ENCODE results near the gene TNNC1.

Gene TNNC1

DNA sequence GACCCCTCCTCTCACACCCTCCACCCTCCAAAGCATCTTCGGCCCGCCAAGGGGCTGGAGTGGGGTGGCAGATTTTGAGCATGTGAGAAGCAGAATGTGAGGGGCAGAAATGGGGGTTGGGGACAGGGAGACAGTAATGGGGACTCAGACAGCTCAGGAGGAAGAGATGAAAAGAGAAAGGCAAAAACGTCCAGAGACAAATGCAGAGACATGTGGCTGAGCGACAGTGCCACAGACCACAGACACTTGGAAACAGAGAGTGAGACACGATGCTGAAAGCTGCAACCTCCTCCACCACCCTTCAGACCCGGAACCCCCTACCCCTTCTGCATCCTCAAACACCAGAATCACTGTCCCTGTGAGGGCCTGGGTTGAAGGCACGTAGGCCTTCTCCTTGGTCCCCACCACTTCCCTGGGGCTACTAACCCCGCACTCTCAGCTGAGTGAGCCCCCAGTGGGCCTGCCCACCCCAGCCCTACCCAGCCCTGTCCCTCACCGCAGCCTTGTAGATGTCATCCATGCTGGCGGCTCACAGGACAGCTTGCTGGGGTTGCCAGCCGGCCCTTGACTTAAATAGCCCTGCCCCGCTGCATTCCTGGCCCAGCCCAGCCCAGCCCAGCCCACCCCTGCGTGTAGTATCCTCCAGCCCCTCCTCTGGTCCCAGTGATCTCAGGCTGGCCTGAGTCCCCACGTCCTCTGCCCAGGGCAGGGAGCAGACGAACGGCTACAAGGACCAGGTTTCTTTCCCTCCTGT, at the start of gene TNNC1:
Gene TNNC1, minus strand, starts transcription at position 546 of the 754 bp plus-strand sequence. Its CDS starts 26 bp downstream, at position 520.
- Histone ChIP-seq H3K27ac (ENCODE audit: low read depth, low read length) (peak within 1 kb of the TSS; percentile 93), H3K27me3 (ENCODE audit: control insufficient read depth in 5 of 5, insufficient read depth in 4 of 5, low read length in 5 of 5) (no peaks in the 10 kb centered on the region), H3K9ac (ENCODE audit: low read length in 5 of 5) (peak within 1 kb of the TSS in 4 of 5 donors; percentile 79 to 94 (median 84)), H3K4me1 (ENCODE audit: control insufficient read depth in 5 of 5, insufficient read depth in 5 of 5, low read length in 5 of 5) (peaks cover 3 to 33% (median 25%) of the 10 kb centered on the region in 5 donors), H3K9me3 (ENCODE audit: control insufficient read depth in 5 of 5, low read length in 5 of 5) (no peaks in the 10 kb centered on the region), H3K36me3 (ENCODE audit: control insufficient read depth in 5 of 5, insufficient read depth in 5 of 5, low read length in 5 of 5) (peaks cover 5 to 15% (median 5%) of the 10 kb centered on the region in 5 donors), H3K4me3 (ENCODE audit: low read depth in 1 of 5, low read length in 5 of 5) (peak within 1 kb of the TSS in 4 of 5 donors; percentile 80 to 89 (median 84))

DNA sequence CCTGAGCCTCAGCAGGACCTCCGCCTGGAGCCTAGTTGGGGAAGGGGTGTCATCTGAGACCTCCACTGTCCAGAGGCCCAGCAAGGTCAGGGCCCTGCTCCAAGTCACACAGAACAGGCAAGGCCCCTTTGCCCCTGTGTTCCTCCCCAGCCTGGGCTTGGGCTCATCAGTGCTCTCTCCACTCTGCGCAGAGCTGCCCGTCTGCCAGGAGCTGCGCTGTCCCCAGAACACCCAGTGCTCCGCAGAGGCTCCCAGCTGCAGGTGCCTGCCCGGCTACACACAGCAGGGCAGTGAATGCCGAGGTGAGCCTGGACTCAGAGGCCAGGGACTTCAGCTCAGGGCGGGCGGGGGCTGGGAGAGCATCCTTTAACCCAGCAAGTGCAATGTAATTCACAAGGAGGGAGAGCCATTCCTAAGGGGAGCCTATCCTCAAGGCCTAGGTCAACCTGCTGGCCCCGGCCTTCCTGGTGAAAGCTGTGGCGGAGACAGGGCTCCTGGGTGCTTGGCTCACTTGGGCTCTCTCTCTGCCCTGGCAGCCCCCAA, 49.0 kb upstream of the TNNC1 start:
- peaks cover 0 to 25% (median 12%) of the 10 kb centered on the region in 5 donors for H3K4me1 ChIP-seq (ENCODE audit: control insufficient read depth in 5 of 5, insufficient read depth in 5 of 5, low read length in 5 of 5)

DNA sequence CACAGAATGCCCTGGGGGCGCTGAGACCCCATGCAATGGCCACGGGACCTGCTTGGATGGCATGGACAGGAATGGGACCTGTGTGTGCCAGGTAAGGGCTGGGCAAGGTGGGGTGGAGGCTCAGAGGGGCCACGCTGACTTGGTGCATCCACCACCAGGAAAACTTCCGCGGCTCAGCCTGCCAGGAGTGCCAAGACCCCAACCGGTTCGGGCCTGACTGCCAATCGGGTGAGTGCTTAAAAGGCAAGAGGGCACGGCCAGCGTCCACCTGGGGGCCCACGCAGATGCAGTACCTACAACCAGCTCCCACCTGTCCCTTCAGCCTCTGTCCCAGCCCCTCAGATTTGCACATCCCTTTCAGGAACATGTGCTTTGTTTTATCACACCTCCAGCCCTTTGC, 48.2 kb upstream of the TNNC1 start:
- H3K4me1 ChIP-seq (ENCODE audit: control insufficient read depth in 5 of 5, insufficient read depth in 5 of 5, low read length in 5 of 5) = peaks cover 0 to 34% (median 15%) of the 10 kb centered on the region in 5 donors
- no peaks in the 10 kb centered on the region for H3K9me3 ChIP-seq (ENCODE audit: control insufficient read depth in 5 of 5, low read length in 5 of 5)
- H3K27ac ChIP-seq (ENCODE audit: low read depth, low read length) = no peak overlapping the region
- no peaks in the 10 kb centered on the region for H3K27me3 ChIP-seq (ENCODE audit: control insufficient read depth in 5 of 5, insufficient read depth in 4 of 5, low read length in 5 of 5)
- no peak overlapping the region for H3K9ac ChIP-seq (ENCODE audit: low read length in 5 of 5)
- H3K4me3 ChIP-seq (ENCODE audit: low read depth in 1 of 5, low read length in 5 of 5) = no peak overlapping the region
- H3K36me3 ChIP-seq (ENCODE audit: control insufficient read depth in 5 of 5, insufficient read depth in 5 of 5, low read length in 5 of 5) = peaks cover 0 to 52% (median 29%) of the 10 kb centered on the region in 5 donors

More for the DNA sequence above, 49.0 kb upstream of the TNNC1 start:
- no peak overlapping the region for H3K27ac ChIP-seq (ENCODE audit: low read depth, low read length)
- H3K4me3 ChIP-seq (ENCODE audit: low read depth in 1 of 5, low read length in 5 of 5) = no peak overlapping the region
- H3K9me3 ChIP-seq (ENCODE audit: control insufficient read depth in 5 of 5, low read length in 5 of 5) = no peaks in the 10 kb centered on the region
- no peaks in the 10 kb centered on the region for H3K27me3 ChIP-seq (ENCODE audit: control insufficient read depth in 5 of 5, insufficient read depth in 4 of 5, low read length in 5 of 5)
- no peak overlapping the region for H3K9ac ChIP-seq (ENCODE audit: low read length in 5 of 5)
- peaks cover 0 to 61% (median 34%) of the 10 kb centered on the region in 5 donors for H3K36me3 ChIP-seq (ENCODE audit: control insufficient read depth in 5 of 5, insufficient read depth in 5 of 5, low read length in 5 of 5)

DNA sequence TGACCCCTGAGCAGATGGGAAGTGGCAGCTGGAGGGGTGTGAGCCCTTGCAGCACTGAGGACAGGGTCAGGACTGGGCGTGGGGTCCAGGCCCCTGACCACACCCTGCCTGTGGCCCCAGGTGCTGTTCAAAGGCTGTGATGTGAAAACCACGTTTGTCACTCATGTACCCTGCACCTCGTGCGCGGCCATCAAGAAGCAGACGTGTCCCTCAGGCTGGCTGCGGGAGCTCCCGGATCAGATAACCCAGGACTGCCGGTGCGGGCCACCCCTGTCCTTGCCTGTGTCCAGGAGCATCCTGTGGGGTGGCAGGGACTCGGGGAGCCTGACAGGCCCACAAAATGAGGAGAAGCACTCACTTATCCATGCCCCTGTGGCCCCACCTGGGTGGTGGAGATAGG, 47.2 kb upstream of the TNNC1 start:
- Histone ChIP-seq H3K4me3 (ENCODE audit: low read depth in 1 of 5, low read length in 5 of 5) (no peak overlapping the region), H3K4me1 (ENCODE audit: control insufficient read depth in 5 of 5, insufficient read depth in 5 of 5, low read length in 5 of 5) (peaks cover 0 to 43% (median 23%) of the 10 kb centered on the region in 5 donors), H3K27me3 (ENCODE audit: control insufficient read depth in 5 of 5, insufficient read depth in 4 of 5, low read length in 5 of 5) (no peaks in the 10 kb centered on the region), H3K36me3 (ENCODE audit: control insufficient read depth in 5 of 5, insufficient read depth in 5 of 5, low read length in 5 of 5) (peaks cover 0 to 42% (median 21%) of the 10 kb centered on the region in 5 donors), H3K27ac (ENCODE audit: low read depth, low read length) (no peak overlapping the region), H3K9ac (ENCODE audit: low read length in 5 of 5) (no peak overlapping the region), H3K9me3 (ENCODE audit: control insufficient read depth in 5 of 5, low read length in 5 of 5) (no peaks in the 10 kb centered on the region)

DNA sequence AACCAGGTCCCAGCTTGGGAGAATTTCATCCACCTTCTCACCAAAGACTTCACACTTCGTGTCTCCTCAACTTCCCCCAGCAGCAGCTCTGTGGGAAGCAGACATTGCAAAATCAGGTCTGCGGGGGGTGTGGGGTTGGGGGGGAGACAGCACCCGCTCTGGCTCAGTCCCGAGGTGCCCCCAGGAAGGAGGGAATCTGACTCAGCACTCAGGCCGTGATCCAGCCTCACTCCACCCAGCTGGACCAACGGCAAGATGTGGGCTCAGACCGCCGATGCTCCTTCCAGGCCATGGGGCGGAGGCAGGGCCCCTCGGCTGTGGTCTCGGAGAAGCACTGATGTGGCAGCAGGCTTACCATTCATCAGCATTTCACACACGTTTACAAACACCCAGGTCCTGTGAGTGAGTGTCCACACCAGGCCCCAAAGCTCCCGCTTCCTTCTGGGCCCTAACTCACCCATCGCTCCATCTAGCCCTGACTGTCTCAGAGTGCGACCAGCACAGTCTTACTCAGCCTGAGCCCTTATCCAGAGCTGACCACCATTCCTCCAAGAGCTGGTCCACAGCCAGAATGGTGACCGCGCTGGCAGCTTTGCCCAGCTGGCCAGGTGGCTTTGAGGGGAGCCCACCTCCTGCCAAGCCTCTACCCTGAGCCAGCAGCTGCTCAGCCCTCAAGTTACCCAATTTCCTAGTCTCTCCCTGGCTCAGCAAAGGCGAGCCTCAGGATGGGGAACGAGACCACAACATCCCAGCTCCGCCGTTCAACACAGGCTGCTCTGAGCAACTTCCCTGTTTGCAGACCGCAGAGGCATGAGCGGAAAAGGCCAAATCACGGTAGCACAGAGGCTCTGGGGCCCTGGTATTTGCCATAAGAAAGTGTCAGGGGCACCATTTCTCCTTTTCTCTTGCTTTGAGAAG, 44.6 kb upstream of the TNNC1 start:
- no peaks in the 10 kb centered on the region for H3K9me3 ChIP-seq (ENCODE audit: control insufficient read depth in 5 of 5, low read length in 5 of 5)
- no peaks in the 10 kb centered on the region for H3K27me3 ChIP-seq (ENCODE audit: control insufficient read depth in 5 of 5, insufficient read depth in 4 of 5, low read length in 5 of 5)
- no peak overlapping the region for H3K9ac ChIP-seq (ENCODE audit: low read length in 5 of 5)
- peaks cover 0 to 21% (median 7%) of the 10 kb centered on the region in 5 donors for H3K36me3 ChIP-seq (ENCODE audit: control insufficient read depth in 5 of 5, insufficient read depth in 5 of 5, low read length in 5 of 5)
- H3K4me3 ChIP-seq (ENCODE audit: low read depth in 1 of 5, low read length in 5 of 5) = peak overlapping the region in 1 of 5 donors; percentile 13
- H3K4me1 ChIP-seq (ENCODE audit: control insufficient read depth in 5 of 5, insufficient read depth in 5 of 5, low read length in 5 of 5) = peaks cover 3 to 70% (median 47%) of the 10 kb centered on the region in 5 donors
- no peak overlapping the region for H3K27ac ChIP-seq (ENCODE audit: low read depth, low read length)

DNA sequence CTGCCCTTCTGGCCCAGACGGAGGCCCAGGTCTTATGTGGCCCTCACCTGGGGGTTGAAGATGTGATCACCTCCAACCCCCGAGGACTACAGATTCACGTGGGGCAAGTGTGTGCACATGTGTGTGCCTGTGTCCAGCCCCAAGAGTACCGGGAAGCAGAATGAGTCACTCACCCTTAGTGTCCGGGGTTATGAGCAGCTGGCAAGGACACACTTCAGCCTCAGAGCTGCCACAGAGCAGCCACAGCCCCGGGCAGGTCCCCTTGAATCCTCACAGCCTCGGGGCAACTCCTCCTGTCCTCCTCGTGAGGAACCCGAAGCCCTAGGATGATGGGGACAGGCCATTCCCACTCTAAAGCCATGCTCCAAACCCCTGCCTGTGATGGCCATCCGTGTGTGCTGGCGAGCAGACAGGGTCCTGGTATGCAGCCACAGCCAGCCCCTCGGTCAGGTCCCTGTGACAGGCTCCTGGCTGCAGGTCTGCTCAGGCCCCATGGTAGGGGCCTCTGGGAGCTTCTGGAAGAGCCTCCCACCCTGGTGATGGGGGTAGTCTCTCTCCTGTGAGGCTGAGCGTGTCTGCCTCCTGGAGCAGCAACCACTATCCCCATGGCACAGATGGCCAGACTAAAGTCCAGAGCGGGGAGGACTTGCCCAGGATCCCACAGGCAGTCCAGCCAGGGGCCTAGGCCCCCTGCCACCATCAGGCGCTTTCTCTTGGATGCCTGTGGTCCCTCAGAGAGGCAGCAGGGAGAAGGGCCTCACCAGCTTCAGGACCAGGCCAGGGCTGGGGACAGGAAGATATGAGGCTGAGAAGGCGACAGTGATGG, 42.1 kb upstream of the TNNC1 start:
- Histone ChIP-seq H3K4me3 (ENCODE audit: low read depth in 1 of 5, low read length in 5 of 5) (peak overlapping the region; percentile 46 to 69 (median 63)), H3K36me3 (ENCODE audit: control insufficient read depth in 5 of 5, insufficient read depth in 5 of 5, low read length in 5 of 5) (peaks cover 0 to 27% (median 22%) of the 10 kb centered on the region in 5 donors), H3K9me3 (ENCODE audit: control insufficient read depth in 5 of 5, low read length in 5 of 5) (no peaks in the 10 kb centered on the region), H3K9ac (ENCODE audit: low read length in 5 of 5) (peak overlapping the region in 4 of 5 donors; percentile 29 to 83 (median 72)), H3K4me1 (ENCODE audit: control insufficient read depth in 5 of 5, insufficient read depth in 5 of 5, low read length in 5 of 5) (peaks cover 10 to 91% (median 71%) of the 10 kb centered on the region in 5 donors), H3K27ac (ENCODE audit: low read depth, low read length) (peak overlapping the region; percentile 78), H3K27me3 (ENCODE audit: control insufficient read depth in 5 of 5, insufficient read depth in 4 of 5, low read length in 5 of 5) (no peaks in the 10 kb centered on the region)

DNA sequence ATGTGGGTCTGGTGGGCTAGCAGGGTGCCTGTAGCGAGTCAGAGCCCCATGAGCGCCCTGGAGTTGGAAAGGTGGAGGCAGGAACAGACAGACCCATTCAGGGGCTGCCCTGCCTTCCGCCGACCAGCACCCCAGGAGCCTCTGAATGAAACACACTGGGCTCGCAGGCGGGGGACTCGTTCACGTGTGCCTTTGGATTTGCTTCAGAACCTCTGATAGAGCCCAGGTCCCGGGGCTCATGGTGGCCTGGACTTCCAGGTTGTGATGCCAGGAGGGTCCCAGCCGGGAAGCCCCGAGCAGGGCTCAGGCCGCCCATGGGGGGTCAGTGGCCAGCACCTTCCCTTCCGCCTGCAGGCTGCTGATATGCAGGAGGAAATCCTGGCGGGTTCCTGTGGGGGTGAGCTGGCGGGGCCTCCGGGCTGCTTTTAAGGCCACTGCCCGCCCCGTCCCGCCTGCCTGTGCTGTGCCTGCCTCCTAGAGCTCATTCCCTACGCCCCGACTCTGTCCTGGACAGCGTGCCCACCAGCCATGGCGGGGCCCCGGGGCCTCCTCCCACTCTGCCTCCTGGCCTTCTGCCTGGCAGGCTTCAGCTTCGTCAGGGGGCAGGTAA, 41.1 kb upstream of the TNNC1 start, which contains the start of gene STAB1:
Gene STAB1, plus strand, starts transcription at position 453 of the 610 bp plus-strand sequence. Its CDS starts 76 bp downstream, at position 529.
- H3K27me3 ChIP-seq (ENCODE audit: control insufficient read depth in 5 of 5, insufficient read depth in 4 of 5, low read length in 5 of 5) = no peaks in the 10 kb centered on the region
- H3K27ac ChIP-seq (ENCODE audit: low read depth, low read length) = peak within 1 kb of the TSS; percentile 78
- peak within 1 kb of the TSS in 4 of 5 donors; percentile 29 to 83 (median 72) for H3K9ac ChIP-seq (ENCODE audit: low read length in 5 of 5)
- peaks cover 14 to 91% (median 75%) of the 10 kb centered on the region in 5 donors for H3K4me1 ChIP-seq (ENCODE audit: control insufficient read depth in 5 of 5, insufficient read depth in 5 of 5, low read length in 5 of 5)
- H3K9me3 ChIP-seq (ENCODE audit: control insufficient read depth in 5 of 5, low read length in 5 of 5) = no peaks in the 10 kb centered on the region
- H3K4me3 ChIP-seq (ENCODE audit: low read depth in 1 of 5, low read length in 5 of 5) = peak within 1 kb of the TSS; percentile 46 to 69 (median 63)
- H3K36me3 ChIP-seq (ENCODE audit: control insufficient read depth in 5 of 5, insufficient read depth in 5 of 5, low read length in 5 of 5) = peaks cover 0 to 37% (median 32%) of the 10 kb centered on the region in 5 donors

DNA sequence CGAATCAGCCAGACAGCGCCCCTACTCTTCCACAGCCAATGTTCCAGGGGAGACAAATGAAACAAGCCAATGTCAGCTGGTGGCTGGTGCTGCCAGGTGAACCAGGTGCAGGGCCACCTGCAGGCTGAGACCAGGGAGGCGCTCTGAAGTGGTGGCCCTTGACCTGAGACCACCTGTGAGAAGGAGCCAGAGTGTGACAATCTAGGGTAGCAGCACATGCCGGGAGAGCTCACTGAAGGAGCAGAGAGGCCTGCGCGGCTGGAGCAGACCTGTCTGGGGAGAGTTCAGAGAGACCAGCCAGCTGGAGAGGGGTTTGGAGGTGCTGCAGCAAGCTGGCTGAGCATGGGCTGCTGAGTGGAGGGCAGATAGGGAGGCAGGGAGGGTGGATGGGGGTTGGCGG, 40.6 kb upstream of the TNNC1 start:
- no peaks in the 10 kb centered on the region for H3K9me3 ChIP-seq (ENCODE audit: control insufficient read depth in 5 of 5, low read length in 5 of 5)
- peak overlapping the region; percentile 78 for H3K27ac ChIP-seq (ENCODE audit: low read depth, low read length)
- H3K9ac ChIP-seq (ENCODE audit: low read length in 5 of 5) = peak overlapping the region in 2 of 5 donors; percentile 20 to 59
- H3K36me3 ChIP-seq (ENCODE audit: control insufficient read depth in 5 of 5, insufficient read depth in 5 of 5, low read length in 5 of 5) = peaks cover 0 to 42% (median 38%) of the 10 kb centered on the region in 5 donors
- H3K27me3 ChIP-seq (ENCODE audit: control insufficient read depth in 5 of 5, insufficient read depth in 4 of 5, low read length in 5 of 5) = no peaks in the 10 kb centered on the region
- peaks cover 15 to 95% (median 78%) of the 10 kb centered on the region in 5 donors for H3K4me1 ChIP-seq (ENCODE audit: control insufficient read depth in 5 of 5, insufficient read depth in 5 of 5, low read length in 5 of 5)
- H3K4me3 ChIP-seq (ENCODE audit: low read depth in 1 of 5, low read length in 5 of 5) = peak overlapping the region in 2 of 5 donors; percentile 63 to 69
